SK-N-SH (cell line): ENCODE data around the gene OSBPL5. TPM values are rescaled to one million over a fixed set of nuclear protein-coding genes. Genes with fewer than 3 reads are reported as not detected.

ENCODE experiments used
- CTCF ChIA-PET: fragments of 300-600, 350-600 bp; formaldehyde crosslinking; extraction: SDS; loops from one replicate; lab custom pipeline; 2021; lab: Yijun Ruan, JAX
- POLR2A ChIA-PET: fragments of 350-600 bp; sonication (Branson Sonifier 250); formaldehyde crosslinking; extraction: SDS; loops from one replicate; lab custom pipeline; 2020; ENCODE audit warnings: antibody characterized with exemption, inconsistent platforms; lab: Yijun Ruan, JAX
- DNase-seq: peaks from one replicate; pipeline ENCODE4 v3.0.0; 2012
- H2AFZ ChIP-seq: fragments of 200-600 bp; sonication (generic); 2 replicates; pipeline ENCODE4 v1.8.1; 2016; ENCODE audit warnings: antibody characterized with exemption, mild to moderate bottlenecking, low read depth
- H3F3A ChIP-seq: fragments of 200-600 bp; sonication (generic); replicated peaks from 2 replicates; pipeline ENCODE3; 2016; ENCODE audit warnings: antibody characterized with exemption, mild to moderate bottlenecking; ENCODE audit not compliant: insufficient read depth
- H3K27ac ChIP-seq, 2 experiments: fragments of 200-500 bp in 1 of 2; fragments of 200-600 bp in 1 of 2; sonication (Bioruptor generic) in 1 of 2; sonication (generic), shearing (Covaris generic) in 1 of 2; 2 replicates each; pipeline versions ENCODE4 v1.5.1 to v1.6.1; 2014 to 2016; ENCODE audit warnings: low read depth in 2 of 2, inconsistent platforms in 1 of 2, low read length in 1 of 2, mild to moderate bottlenecking in 1 of 2, mixed read lengths in 1 of 2
- H3K27me3 ChIP-seq: fragments of 200-600 bp; sonication (generic), shearing (Covaris generic); 2 replicates; pipeline ENCODE4 v1.6.1; 2016; ENCODE audit warnings: mixed run types; ENCODE audit not compliant: insufficient read depth
- H3K36me3 ChIP-seq, 2 experiments: fragments of 200-500 bp in 1 of 2; fragments of 200-600 bp in 1 of 2; sonication (Bioruptor generic) in 1 of 2; sonication (generic) in 1 of 2; replicated peaks in 1 of 2; 2 replicates each; pipeline versions ENCODE3 to v1.5.1; 2014 to 2016; ENCODE audit warnings: low read length in 1 of 2, mild to moderate bottlenecking in 1 of 2; ENCODE audit not compliant: insufficient read depth in 2 of 2, control insufficient read depth in 1 of 2
- H3K4me1 ChIP-seq, 2 experiments: fragments of 200-500 bp in 1 of 2; fragments of 200-600 bp in 1 of 2; sonication (Bioruptor generic) in 1 of 2; sonication (generic), shearing (Covaris generic) in 1 of 2; 2 replicates each; pipeline versions ENCODE4 v1.5.1 to v1.6.1; 2014 to 2016; ENCODE audit warnings: low read depth in 1 of 2, low read length in 1 of 2, mixed run types in 1 of 2; ENCODE audit not compliant: insufficient read depth in 2 of 2, control insufficient read depth in 1 of 2
- H3K4me2 ChIP-seq: fragments of 200-600 bp; sonication (generic), shearing (Covaris generic); 2 replicates; pipeline ENCODE4 v1.6.1; 2017; ENCODE audit warnings: mixed run types
- H3K4me3 ChIP-seq, 2 experiments: fragments of 200-500 bp in 1 of 2; fragments of 200-600 bp in 1 of 2; sonication (Bioruptor generic) in 1 of 2; sonication (generic), shearing (Covaris generic) in 1 of 2; 2 replicates each; pipeline versions ENCODE4 v1.5.1 to v1.8.1; 2014 to 2016; ENCODE audit warnings: low read depth in 2 of 2, inconsistent platforms in 1 of 2, low read length in 1 of 2, mild to moderate bottlenecking in 1 of 2, mixed read lengths in 1 of 2, moderate library complexity in 1 of 2
- H3K79me2 ChIP-seq: fragments of 200-600 bp; sonication (generic); 2 replicates; pipeline ENCODE4 v1.8.1; 2017; ENCODE audit warnings: mild to moderate bottlenecking; ENCODE audit not compliant: insufficient read depth
- H3K9ac ChIP-seq: fragments of 200-600 bp; sonication (generic); 2 replicates; pipeline ENCODE4 v1.6.1; 2017; ENCODE audit warnings: mixed run types
- H3K9me2 ChIP-seq: fragments of 200-600 bp; sonication (generic); 2 replicates; pipeline ENCODE4 v1.6.1; 2017; ENCODE audit warnings: mixed run types
- H3K9me3 ChIP-seq: fragments of 200-600 bp; sonication (generic); 2 replicates; pipeline ENCODE4 v1.6.1; 2017; ENCODE audit warnings: mixed run types, mild to moderate bottlenecking, moderate library complexity
- H4K20me1 ChIP-seq: fragments of 200-600 bp; sonication (generic); 2 replicates; pipeline ENCODE4 v1.6.1; 2017; ENCODE audit warnings: mild to moderate bottlenecking, mixed run types; ENCODE audit not compliant: insufficient read depth
- CHD2 ChIP-seq: fragments of 150-350 bp; IDR thresholded peaks from 2 replicates; pipeline ENCODE4 v1.6.1; 2018; ENCODE audit warnings: low read length; ENCODE audit not compliant: partially characterized antibody
- FOXM1 ChIP-seq: IDR thresholded peaks from 2 replicates; pipeline ENCODE4 v1.4.0; 2012; ENCODE audit warnings: low read depth, mild to moderate bottlenecking
- GATA2 ChIP-seq: sonication (generic); formaldehyde crosslinking; IDR thresholded peaks from 2 replicates; pipeline ENCODE4 v1.5.0; 2020; ENCODE audit warnings: mild to moderate bottlenecking, missing genetic modification reagents
- MXI1 ChIP-seq: IDR thresholded peaks from 2 replicates; pipeline ENCODE4 v1.6.1; 2012; ENCODE audit warnings: mild to moderate bottlenecking, low read depth, low read length, improper control_type of control experiment
- NRF1 ChIP-seq: IDR thresholded peaks from 2 replicates; pipeline ENCODE4 v1.6.1; 2012; ENCODE audit warnings: low read depth, mild to moderate bottlenecking, low read length
- RAD21 ChIP-seq: IDR thresholded peaks from 2 replicates; pipeline ENCODE4 v1.6.1; 2012; ENCODE audit warnings: mild to moderate bottlenecking, low read length
- RCOR1 ChIP-seq: fragments of 150-350 bp; IDR thresholded peaks from 2 replicates; pipeline ENCODE4 v1.6.1; 2017; ENCODE audit warnings: antibody characterized with exemption, low read length
- RFX5 ChIP-seq: IDR thresholded peaks from 2 replicates; pipeline ENCODE4 v1.6.1; 2012; ENCODE audit warnings: mild to moderate bottlenecking, improper control_type of control experiment, low read length
- RXRA ChIP-seq: IDR thresholded peaks from 2 replicates; pipeline ENCODE4 v1.4.0; 2012; ENCODE audit warnings: low read depth, mild to moderate bottlenecking, borderline replicate concordance
- SIN3A ChIP-seq: IDR thresholded peaks from 2 replicates; pipeline ENCODE4 v1.6.1; 2012; ENCODE audit warnings: low read depth, mild to moderate bottlenecking, low read length, moderate library complexity, borderline replicate concordance
- SMC3 ChIP-seq: IDR thresholded peaks from 2 replicates; pipeline ENCODE4 v1.6.1; 2012; ENCODE audit warnings: low read depth, low read length, improper control_type of control experiment
- TAF1 ChIP-seq: IDR thresholded peaks from 2 replicates; pipeline ENCODE4 v1.6.1; 2012; ENCODE audit warnings: low read depth, mild to moderate bottlenecking, low read length, moderate library complexity, borderline replicate concordance
- TCF12 ChIP-seq: IDR thresholded peaks from 2 replicates; pipeline ENCODE4 v1.4.0; 2012
- WGBS: methylation state at CpG from one replicate; pipeline ENCODE4 v1.1.6; 2017; ENCODE audit warnings: low lambda C conversion rate; 5-methylcytosine and 5-hydroxymethylcytosine counted together
- polyA plus RNA-seq, 3 experiments: library from polyadenylated mRNA; depleted of rRNA; stranded (reverse); fragments of >200 nt; gene quantifications; 2 replicates each; pipeline ENCODE4 v1.2.3, GENCODE V29; 2012
- TF ChIP-seq, protein P1 (sequence below): IDR thresholded peaks from 2 replicates; pipeline ENCODE4; 2012
- TF ChIP-seq, protein P2 (sequence below): IDR thresholded peaks from 2 replicates; pipeline ENCODE4 v1.4.0; 2012; ENCODE audit warnings: low read depth, borderline replicate concordance
- TF ChIP-seq, protein P3 (sequence below): IDR thresholded peaks from 2 replicates; pipeline ENCODE4 v1.4.0; 2012; ENCODE audit warnings: low read depth, borderline replicate concordance
- TF ChIP-seq, protein P4 (sequence below): fragments of 150-350 bp; IDR thresholded peaks from 2 replicates; pipeline ENCODE4 v1.6.1; 2017; ENCODE audit warnings: antibody characterized with exemption, low read length, low read depth, borderline replicate concordance

OSBPL5 gene
- polyA plus RNA-seq, 1 of the 3 experiments (the other 2 are of a cell fraction): 10.9 TPM

DNA sequence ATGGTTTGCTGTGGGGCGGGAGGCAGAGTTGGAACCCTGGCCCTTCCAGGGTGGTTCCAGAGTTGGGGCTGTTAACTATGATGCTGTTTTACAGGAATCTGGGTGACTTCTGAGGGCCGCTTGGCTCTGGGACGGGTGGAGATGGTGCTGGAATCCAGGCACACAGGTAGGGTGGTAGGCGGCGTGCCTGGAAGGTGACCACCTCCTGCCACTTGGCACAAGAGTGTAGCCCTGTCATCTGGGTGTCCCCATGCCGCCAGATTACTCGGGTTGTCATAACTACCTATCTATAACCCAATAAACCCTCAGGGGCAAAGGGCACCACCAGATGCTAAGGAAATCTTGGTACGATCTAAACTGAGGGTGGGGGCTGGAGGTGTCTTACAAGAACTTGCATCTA, 109.2 kb downstream of the OSBPL5 start:
- peaks cover 10 to 30% of the 10 kb centered on the region in 2 experiments for H3K36me3 ChIP-seq
- H3K27ac ChIP-seq: peak overlapping the region; percentile 79 to 84; a peak in 2 of 4 replicates
- 71% methylated on average over 8 of the region's 8 CpGs for WGBS
- H3K4me1 ChIP-seq: peaks cover 12 to 48% of the 10 kb centered on the region in 2 experiments; a peak in 2 of 4 replicates
- CTCF ChIA-PET: interaction anchor here (1.0 to 23.7 kb wide), 5 partner anchors 10 to 36 kb away, joined by 3 to 403 read pairs (median 10); no protein-coding TSS in a partner anchor
- peaks cover 60% of the 10 kb centered on the region for H3K79me2 ChIP-seq
- peaks cover 5% of the 10 kb centered on the region for H3F3A ChIP-seq
- no peaks in the 10 kb centered on the region for H3K27me3 ChIP-seq
- POLR2A ChIA-PET: interaction anchor here (2.4 kb wide), 1 partner anchor 36 kb away, joined by 7 read pairs; no protein-coding TSS in a partner anchor
- H3K9me2 ChIP-seq: no peaks in the 10 kb centered on the region
- H4K20me1 ChIP-seq: peaks cover 39% of the 10 kb centered on the region
- DNase-seq: no peak
- peak overlapping the region; percentile 94; the same call in 1 of the 2 replicates for H3K9ac ChIP-seq
- no peak overlapping the region for H2AFZ ChIP-seq
- TF ChIP-seq, protein P1, sequence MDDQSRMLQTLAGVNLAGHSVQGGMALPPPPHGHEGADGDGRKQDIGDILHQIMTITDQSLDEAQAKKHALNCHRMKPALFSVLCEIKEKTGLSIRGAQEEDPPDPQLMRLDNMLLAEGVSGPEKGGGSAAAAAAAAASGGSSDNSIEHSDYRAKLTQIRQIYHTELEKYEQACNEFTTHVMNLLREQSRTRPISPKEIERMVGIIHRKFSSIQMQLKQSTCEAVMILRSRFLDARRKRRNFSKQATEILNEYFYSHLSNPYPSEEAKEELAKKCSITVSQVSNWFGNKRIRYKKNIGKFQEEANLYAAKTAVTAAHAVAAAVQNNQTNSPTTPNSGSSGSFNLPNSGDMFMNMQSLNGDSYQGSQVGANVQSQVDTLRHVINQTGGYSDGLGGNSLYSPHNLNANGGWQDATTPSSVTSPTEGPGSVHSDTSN: no peak
- TF ChIP-seq CHD2: no peak
- TF ChIP-seq RAD21: no peak
- H3K4me2 ChIP-seq: peak overlapping the region; percentile 95
- H3K9me3 ChIP-seq: no peaks in the 10 kb centered on the region
- H3K4me3 ChIP-seq: peak overlapping the region; percentile 83 to 94

DNA sequence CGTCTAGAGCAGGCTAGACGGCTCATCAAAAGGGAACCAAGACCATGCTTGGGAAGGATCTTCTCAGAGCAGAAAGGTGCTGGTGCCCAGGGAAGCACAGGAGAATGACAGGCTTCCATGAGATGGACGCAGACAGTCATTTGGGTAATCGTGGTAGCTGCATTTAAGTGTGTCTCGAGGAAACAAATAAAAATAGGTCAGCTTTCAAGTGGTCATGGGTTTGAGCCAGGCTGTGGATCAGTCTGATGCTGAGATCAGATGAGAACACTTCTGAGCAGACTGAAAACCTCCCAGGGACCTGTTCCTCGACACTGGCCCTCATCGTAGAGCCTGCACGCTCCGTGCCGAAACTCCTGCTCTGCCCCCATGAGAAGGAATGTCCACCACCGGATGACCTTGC, 112.5 kb downstream of the OSBPL5 start:
- POLR2A ChIA-PET: no interaction called here
- no peaks in the 10 kb centered on the region for H3K9me2 ChIP-seq
- peaks cover 11% of the 10 kb centered on the region for H3F3A ChIP-seq
- no peak overlapping the region for H3K4me2 ChIP-seq
- H3K27ac ChIP-seq: peak overlapping the region in 1 of 2 experiments; percentile 47; a peak in 2 of 4 replicates
- H2AFZ ChIP-seq: no peak overlapping the region
- TF ChIP-seq TAF1 (no peak), SMC3 (no peak), FOXM1 (no peak), RFX5 (no peak), MXI1 (no peak), RCOR1 (no peak), SIN3A (no peak), GATA2 (CRISPR knock-in tag) (no peak), RXRA (no peak), NRF1 (no peak), TCF12 (no peak)
- TF ChIP-seq, protein P2, sequence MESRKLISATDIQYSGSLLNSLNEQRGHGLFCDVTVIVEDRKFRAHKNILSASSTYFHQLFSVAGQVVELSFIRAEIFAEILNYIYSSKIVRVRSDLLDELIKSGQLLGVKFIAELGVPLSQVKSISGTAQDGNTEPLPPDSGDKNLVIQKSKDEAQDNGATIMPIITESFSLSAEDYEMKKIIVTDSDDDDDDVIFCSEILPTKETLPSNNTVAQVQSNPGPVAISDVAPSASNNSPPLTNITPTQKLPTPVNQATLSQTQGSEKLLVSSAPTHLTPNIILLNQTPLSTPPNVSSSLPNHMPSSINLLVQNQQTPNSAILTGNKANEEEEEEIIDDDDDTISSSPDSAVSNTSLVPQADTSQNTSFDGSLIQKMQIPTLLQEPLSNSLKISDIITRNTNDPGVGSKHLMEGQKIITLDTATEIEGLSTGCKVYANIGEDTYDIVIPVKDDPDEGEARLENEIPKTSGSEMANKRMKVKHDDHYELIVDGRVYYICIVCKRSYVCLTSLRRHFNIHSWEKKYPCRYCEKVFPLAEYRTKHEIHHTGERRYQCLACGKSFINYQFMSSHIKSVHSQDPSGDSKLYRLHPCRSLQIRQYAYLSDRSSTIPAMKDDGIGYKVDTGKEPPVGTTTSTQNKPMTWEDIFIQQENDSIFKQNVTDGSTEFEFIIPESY: no peak
- TF ChIP-seq, protein P1: no peak
- TF ChIP-seq, protein P3, sequence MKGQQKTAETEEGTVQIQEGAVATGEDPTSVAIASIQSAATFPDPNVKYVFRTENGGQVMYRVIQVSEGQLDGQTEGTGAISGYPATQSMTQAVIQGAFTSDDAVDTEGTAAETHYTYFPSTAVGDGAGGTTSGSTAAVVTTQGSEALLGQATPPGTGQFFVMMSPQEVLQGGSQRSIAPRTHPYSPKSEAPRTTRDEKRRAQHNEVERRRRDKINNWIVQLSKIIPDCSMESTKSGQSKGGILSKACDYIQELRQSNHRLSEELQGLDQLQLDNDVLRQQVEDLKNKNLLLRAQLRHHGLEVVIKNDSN: no peak
- TF ChIP-seq, protein P4, sequence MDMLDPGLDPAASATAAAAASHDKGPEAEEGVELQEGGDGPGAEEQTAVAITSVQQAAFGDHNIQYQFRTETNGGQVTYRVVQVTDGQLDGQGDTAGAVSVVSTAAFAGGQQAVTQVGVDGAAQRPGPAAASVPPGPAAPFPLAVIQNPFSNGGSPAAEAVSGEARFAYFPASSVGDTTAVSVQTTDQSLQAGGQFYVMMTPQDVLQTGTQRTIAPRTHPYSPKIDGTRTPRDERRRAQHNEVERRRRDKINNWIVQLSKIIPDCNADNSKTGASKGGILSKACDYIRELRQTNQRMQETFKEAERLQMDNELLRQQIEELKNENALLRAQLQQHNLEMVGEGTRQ: no peak
- TF ChIP-seq, all 33 proteins: peak for 0
- no peak overlapping the region for H3K9ac ChIP-seq
- DNase-seq: no peak
- peaks cover 10 to 32% of the 10 kb centered on the region in 2 experiments for H3K36me3 ChIP-seq
- peaks cover 27 to 64% of the 10 kb centered on the region in 2 experiments for H3K4me1 ChIP-seq
- H3K9me3 ChIP-seq: no peaks in the 10 kb centered on the region
- no peak overlapping the region for H3K4me3 ChIP-seq
- WGBS: 84% methylated on average over 11 of the region's 11 CpGs
- H3K27me3 ChIP-seq: no peaks in the 10 kb centered on the region
- peaks cover 92% of the 10 kb centered on the region for H3K79me2 ChIP-seq
- peaks cover 71% of the 10 kb centered on the region for H4K20me1 ChIP-seq
- CTCF ChIA-PET: interaction anchor here (10.2 to 23.7 kb wide), 2 partner anchors 15 to 36 kb away, joined by 85 to 403 read pairs; no protein-coding TSS in a partner anchor
